C4-2B (cell line): ENCODE results near the gene SVOP.
"Not testable (repeated sequence)": the region's sequence is repeated elsewhere in the genome, so short reads cannot be mapped to it uniquely, and the experiment has no call there.

Experiments
- H3K27ac ChIP-seq: fragments of 450-650 bp; 2 replicates; pipeline ENCODE4 v1.5.1; 2017
- ZFX ChIP-seq: fragments of 450-650 bp; IDR thresholded peaks from 2 replicates; pipeline ENCODE4 v1.6.1; 2017
- TF ChIP-seq, protein P1 (sequence below): fragments of 450-650 bp; conservative IDR thresholded peaks from 2 replicates; pipeline ENCODE4 v1.5.1; 2017; ENCODE audit warnings: mild to moderate bottlenecking

Gene SVOP

DNA sequence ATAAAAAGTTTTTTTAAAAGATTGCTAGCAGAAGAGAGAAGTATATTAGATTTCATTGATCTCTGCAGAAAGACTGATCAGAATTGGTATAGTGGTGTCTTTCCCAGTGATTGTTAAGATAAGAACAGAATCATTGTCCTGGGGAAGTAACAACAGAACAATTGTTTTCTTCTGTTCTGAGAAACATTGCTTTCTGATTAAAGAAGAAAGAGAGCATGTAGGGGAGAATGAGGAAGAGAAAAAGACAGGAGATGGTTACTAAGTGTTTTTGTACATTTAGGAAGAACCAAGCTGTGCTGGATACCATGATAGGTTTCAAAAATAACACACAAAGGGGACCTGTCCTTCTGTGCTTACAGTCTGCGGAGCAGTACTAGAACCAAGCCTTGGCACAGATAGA lies 36.5 kb upstream of the SVOP start:
- TF ChIP-seq ZFX, result no peak
- no peak overlapping the region for H3K27ac ChIP-seq

DNA sequence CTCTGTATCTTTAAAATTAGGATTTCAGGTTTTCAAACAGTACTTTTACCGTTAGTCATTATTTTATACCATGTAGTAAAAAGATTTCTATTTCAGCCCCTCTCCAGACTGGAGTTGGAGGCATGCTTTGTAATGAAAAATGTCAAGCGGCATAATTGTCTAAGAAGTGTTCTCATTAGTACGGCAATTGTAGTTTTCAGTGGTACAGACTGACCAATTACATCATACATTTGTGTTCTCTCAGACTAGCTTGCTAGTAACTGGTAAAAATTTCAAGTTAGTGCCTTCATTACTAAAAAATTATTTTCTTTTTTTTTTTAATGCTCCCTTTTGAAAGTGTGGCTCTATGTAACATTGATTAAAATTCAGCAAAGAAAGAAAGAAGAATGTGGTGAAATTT lies 36.0 kb upstream of the SVOP start:
- no peak overlapping the region for H3K27ac ChIP-seq
- TF ChIP-seq, protein P1, sequence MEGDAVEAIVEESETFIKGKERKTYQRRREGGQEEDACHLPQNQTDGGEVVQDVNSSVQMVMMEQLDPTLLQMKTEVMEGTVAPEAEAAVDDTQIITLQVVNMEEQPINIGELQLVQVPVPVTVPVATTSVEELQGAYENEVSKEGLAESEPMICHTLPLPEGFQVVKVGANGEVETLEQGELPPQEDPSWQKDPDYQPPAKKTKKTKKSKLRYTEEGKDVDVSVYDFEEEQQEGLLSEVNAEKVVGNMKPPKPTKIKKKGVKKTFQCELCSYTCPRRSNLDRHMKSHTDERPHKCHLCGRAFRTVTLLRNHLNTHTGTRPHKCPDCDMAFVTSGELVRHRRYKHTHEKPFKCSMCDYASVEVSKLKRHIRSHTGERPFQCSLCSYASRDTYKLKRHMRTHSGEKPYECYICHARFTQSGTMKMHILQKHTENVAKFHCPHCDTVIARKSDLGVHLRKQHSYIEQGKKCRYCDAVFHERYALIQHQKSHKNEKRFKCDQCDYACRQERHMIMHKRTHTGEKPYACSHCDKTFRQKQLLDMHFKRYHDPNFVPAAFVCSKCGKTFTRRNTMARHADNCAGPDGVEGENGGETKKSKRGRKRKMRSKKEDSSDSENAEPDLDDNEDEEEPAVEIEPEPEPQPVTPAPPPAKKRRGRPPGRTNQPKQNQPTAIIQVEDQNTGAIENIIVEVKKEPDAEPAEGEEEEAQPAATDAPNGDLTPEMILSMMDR, result no peak
- no peak for TF ChIP-seq ZFX

DNA sequence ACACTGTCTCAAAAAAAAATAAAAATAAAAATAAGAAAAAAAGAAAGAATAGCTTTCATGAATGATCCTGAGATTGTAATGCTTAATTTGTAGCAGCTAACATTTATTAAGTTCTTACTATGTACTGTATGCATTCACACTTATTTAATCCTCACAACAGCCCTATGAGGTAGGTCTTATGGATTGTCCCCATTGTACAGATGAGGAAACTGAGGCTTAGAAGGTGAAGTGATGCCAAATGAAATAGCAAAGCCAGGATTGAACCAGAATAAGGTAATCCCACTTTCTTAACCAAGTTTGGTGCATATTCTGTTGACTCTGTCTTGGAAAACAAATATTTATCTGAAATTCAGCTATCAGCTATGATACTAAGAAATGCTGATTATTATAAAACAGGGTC lies 33.7 kb upstream of the SVOP start:
- TF ChIP-seq, protein P1, result no peak
- TF ChIP-seq ZFX, result no peak
- H3K27ac ChIP-seq, result no peak overlapping the region

DNA sequence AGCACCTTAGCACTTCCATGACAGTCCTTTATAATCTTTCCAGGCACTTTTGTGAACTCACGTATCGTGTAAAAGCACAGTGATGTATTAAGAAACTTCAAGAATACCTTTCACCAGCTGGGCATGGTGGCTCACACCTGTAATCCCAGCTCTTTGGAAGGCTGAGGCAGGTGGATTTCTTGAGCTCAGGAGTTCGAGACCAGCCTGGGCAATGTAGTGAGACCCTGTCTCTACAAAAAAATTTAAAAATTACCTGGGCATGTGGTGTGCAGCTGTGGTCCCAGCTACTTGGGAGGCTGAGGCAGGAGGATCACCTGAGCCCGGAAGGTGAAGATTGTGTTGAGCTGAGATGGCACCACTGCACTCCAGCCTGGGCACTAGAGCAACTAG lies 33.3 kb upstream of the SVOP start:
- not testable (repeated sequence) for H3K27ac ChIP-seq

DNA sequence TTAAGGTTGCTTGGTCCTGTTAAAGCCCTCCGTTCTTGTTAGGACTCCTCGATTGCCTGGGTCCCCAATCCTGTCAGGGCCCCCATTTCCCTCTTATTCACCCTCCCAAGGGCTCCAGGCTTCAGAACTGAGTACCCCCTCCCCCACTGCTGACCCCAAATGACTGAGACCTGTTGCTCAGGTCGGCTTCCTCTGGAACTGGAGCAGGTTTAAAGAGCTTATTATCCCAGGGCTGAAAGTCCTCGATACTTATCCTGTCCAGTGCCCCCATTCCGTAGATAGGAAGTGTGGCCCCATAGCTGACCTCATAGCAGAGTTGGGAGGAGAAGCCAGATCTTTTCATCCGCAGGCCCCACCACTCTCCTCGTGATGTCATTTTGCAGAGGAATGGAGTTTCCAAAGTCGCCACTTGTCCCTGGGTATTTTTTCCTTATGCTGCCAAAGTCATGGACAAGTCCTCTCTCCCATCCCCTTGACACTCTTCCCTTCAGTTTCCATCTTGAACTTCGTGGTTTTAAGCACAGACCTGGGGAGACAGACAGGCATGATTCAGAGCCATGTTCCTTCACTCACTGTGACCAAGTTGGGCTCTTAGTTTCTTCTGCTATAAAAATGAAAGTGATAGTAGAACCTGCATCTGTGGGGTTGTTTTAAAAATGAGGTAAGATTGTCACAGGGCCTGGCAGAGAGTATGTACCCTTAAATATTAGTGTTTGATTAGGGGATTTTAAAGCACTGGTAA lies 32.7 kb upstream of the SVOP start:
- TF ChIP-seq ZFX, result no peak
- TF ChIP-seq, protein P1, result no peak
- H3K27ac ChIP-seq, result peak overlapping the region; percentile 75

DNA sequence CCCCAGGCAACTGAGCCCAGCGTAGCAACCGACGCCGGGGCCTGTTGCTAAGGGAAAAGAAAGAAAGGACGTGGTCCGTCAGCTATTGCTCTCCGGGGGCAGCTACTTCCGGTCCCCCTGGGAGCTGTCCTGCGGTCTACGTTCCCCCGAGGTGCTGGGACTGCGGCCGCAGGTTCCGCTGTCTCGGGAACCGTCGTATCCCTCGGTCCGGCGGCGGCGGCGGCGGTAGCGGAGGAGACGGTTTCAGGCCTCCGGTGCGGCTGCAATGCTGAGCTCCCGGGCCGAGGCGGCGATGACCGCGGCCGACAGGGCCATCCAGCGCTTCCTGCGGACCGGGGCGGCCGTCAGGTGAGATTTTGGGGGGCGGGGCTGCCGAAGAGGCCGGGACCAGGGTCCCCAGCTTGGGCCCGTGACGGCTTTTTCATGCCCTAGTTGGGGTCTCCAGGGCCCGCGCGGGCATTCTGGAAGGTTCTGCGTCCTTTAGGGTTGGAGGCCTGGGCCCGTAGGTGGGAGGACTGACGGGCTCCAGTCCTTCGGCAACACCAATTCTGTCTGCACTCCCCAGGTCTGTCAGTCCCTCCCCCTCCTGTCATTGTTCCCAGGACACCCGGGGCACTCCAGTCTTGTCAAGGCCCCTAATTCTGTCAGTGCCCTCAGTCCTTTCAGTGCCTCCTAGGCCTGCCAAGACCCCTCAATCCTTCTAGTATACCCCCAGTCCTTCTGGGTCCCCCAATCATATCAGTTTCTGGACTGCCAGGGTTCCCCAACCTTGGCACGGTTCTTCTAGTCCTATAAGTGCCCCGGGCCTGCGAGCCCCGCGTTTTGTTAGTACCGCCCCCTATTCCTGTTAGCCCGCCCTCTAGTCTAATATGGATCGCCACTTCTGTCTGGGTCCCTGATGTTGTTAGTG lies 31.8 kb upstream of the SVOP start, which contains the start of gene USP30:
USP30 (plus strand) TSS at position 163 of the 910 bp plus-strand sequence; CDS start at position 266, 103 bp downstream.
- peak within 1 kb of the TSS; percentile 75 for H3K27ac ChIP-seq
- TF ChIP-seq, protein P1, result no peak
- TF ChIP-seq ZFX, result peak; percentile 57

DNA sequence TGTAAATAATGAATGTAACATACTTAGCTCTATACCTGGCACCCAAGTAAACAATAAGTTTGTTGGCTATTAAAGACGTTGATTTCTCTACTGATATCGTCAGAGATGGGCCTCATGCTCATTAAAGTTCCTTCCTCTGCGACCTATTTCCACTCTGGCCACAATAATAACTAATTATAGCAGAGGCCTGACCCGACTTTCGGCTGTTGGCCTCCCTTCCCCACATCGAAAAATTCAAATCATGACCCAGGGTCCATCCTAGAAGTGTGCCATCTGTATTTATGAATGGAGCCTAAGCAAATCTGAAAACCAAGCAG lies 31.2 kb upstream of the SVOP start:
- no peak for TF ChIP-seq ZFX
- TF ChIP-seq, protein P1, result no peak
- H3K27ac ChIP-seq, result peak overlapping the region; percentile 75

DNA sequence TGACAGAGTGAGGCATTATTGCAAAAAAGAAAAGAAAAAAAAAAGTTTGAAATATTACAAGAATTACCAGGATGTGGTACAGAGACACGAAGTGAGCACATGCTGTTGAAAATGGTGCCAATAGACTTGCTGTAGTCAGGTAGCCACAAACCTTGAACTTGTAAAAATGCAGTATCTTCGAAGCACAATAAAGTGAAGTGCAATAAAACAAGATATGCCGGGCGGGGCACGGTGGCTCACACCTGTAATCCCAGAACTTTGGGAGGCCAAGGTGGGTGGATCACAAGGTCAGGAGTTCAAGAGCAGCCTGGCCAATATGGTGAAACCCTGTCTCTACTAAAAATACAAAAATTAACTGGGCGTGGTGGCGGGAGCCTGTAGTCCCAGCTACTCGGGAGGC lies 28.9 kb upstream of the SVOP start:
- not testable (repeated sequence) for H3K27ac ChIP-seq

DNA sequence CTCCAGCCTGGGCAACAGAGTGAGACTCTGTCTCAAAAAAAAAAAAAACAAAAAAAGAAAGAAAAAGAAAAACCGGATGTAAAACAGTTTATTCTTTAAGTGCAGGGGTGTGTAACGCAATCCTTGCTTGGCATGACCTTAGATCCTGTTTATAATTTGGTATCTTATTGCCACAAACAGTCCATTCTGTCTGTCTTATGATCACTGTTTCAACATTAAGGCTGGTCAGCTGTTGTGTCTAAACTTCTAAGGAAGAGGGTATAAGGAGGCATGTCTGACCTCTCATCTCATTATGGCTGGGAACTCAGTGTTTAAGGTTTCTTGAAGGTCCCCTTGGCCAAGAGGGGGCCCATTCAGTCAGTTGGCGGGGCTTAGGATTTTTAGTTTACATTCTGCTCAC lies 27.8 kb upstream of the SVOP start:
- H3K27ac ChIP-seq, result not testable (repeated sequence)
